AG20443 (cell line): ENCODE data around the gene SPIRE1.
A peak's percentile ranks its signal among the peaks of the same experiment; 100 is the strongest.
"Not testable (repeated sequence)": the region's sequence is repeated elsewhere in the genome, so short reads cannot be mapped to it uniquely, and the experiment has no call there.

ENCODE experiments used
- DNase-seq: peaks from one replicate; pipeline ENCODE4 v3.0.0; 2012; ENCODE audit warnings: low spot score, mixed read lengths

Gene SPIRE1

DNA sequence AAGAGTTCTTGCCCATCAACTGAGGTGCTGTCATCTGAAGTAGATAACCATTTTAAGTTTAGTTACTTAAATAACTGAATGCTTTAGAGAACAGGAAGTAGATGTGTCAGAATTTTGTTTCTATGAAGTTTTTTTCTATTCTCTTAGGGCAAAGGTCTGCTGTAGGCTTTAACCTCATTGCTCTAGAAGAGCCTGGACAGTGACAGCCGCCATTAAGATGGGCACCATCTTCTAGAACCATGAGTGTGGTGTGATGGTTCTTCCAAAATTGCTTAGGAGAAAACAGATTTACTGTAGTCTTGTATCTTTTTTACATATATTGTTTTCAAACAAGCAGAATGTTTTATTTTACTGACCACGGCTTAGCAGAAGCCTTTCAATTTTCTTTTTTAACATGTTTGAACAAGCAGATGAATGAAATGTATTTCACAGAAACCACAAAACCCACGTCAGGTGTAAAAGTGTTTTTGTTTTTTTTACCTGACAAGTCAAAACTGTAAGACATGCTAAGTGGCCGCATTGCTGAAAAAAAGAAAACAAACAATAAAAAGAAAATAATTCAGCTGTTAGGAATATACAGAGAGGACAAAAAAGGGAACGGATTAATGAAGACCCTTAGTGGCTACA, 172.3 kb downstream of the SPIRE1 start:
- no peak for DNase-seq

DNA sequence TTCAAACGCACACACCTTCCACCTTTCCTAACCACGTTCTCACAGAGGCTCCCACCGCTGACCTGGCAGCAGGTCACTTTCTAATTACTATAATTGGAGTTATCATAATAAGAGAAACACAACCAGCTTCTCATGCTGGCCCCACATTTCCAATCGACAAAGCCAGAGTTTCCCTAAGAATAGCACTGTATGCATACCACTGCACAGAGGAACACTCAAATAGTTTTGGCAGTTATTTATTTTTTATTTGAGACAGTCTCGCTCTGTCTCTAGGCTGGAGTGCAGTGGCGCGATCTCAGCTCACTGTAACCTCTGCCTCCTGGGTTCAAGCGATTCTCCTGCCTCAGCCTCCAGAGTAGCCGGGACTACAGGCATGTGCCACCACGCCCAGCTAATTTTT, 176.0 kb downstream of the SPIRE1 start:
- not testable (repeated sequence) for DNase-seq

DNA sequence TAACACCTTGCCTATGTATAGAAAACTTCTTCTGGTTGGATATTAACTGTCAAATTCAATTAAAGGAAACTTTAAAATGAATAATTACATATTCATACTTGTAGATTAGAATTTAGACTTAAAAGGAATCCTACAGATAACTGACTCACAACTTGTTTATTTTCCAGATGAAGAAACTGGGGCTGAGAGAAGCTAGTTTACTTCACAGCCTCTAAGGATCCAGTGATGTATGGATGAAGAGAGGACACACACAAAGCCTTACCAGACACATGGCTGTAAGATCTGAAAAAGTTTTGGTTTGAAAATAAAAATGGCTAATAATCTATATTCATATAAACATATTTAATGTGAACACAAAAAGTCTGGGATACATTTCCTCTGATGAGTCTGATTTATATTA, 177.9 kb downstream of the SPIRE1 start:
- no peak for DNase-seq

DNA sequence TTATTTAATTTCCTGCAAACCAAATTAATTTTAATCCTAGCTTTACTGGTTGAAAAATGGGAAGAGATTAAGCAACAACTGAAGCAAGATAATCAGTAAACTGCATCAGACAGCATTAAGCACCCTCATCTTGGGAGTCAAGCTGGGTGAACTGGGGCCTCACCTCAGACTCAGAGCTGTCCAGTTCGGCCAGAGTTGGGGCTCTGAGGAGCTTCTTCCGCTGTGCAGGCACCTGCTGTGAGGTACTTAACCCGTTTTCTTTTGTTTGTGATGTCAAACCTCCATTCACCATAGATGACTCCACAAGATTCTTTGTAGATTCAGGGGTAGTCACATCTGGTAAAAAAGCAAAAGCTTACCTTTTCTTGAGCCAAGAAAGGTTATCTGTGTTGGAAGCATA, 178.4 kb downstream of the SPIRE1 start:
- no peak for DNase-seq

DNA sequence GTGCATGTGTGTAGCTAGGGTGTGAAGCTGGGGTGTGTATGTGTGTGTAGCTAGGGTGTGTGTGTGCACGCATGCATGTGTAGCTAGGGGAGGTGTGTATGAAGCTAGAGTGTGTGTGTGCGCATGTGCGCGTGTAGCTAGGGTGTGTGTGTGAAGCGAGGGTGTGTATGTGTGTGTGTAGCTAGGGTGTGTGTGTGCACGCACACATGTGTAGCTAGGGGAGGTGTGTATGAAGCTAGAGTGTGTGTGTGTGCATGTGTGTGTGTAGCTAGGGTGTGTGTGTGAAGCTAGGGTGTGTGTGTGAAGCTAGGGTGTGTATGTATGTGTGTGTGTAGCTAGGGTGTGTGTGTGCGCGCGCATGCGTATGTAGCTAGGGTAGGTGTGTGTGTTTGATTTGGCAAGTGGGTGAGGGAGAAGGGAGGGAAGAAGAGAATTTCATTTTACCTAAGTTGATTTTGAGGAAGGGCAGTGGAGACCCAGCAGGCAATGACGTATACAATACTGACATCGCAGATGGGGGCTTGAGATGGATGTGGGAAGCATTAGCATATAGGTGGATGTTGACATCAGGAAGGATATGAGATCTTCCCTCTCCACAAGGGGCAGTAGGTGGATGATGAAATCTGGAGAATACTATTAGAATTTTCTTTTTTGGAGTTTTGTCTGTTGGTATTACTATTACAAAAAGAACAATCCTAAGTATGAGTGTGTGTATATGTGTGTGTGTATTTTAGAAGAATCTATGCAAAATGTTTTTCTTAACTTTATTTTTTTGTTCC, 179.4 kb downstream of the SPIRE1 start:
- no peak for DNase-seq

DNA sequence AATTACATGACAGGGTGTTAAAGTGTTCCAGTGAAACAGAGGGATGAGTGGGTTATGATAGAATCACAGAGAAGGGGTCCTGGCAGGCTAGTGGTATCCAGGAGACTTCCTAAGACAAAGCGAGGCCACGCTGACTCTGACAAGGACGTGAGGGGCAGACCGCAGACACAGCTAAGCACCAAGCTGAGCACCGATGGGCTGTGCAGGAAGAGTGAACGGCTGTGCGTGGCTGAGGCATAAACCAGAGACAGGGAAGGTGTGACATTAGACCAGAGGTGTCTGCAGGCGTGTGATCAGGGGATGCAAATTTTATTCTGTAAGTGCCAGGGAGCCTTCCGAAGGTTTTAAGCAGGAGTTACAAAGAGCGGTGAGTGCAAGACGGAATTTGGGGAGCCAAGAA, 180.3 kb downstream of the SPIRE1 start:
- DNase-seq, result no peak

DNA sequence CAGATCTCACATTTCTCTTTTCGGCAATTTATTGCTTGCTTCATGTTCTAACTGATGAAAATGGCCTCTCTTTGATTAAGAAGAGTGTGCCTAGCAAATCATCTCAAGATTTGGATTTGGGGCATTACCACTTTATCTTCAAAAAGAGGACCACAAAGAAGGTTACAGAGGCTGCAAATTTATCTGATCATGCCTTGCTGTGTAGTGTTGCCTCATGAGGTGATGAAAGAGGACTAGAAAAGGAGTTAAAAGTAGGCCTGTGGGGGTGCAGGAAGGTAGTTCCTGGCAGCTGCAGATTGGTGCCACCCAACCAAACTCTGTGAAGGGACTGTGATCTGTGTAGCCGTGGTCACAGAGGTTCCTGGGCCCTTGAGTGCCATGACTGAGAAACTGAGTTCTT, 181.0 kb downstream of the SPIRE1 start:
- DNase-seq, result no peak

DNA sequence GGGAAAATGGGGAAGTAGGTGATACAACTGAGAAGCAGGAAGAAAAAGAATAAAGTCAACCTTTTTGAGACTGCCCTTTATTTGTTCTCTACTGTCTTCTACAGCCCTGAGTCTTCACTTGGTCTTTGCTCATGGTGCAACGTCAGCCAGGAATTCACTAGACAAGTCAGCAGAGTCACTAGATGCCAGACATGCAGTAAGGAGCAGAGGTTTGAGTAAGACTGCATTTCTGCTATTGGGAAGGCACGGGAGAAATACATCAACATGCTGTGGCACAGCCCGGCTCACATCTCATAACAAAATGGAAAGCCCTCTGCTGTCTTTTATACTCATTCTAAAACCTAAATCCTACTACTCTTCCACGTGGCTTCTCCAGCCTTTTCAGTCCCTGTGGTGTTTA, 183.0 kb downstream of the SPIRE1 start:
- DNase-seq, result no peak

DNA sequence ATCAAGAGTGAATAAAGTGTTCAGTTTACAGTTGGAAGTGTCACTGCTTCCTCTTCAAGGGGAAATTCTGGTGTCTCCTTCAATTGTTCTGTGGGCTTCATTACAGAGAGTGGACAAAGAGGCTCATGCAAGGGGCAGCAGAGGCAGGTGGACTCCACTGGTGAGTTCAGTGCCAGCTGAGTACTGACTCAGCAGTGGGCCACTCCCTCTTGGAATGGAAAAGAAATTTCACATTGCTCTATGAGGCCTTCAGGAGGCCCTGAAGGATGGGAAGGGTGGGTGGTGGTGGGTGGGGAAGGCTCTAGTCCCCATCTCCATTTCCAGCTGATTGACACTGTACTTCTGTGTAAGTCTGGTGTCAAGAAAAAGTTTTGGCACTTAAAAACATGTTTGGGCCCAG, 183.8 kb downstream of the SPIRE1 start:
- DNase-seq, result peak; percentile 30

DNA sequence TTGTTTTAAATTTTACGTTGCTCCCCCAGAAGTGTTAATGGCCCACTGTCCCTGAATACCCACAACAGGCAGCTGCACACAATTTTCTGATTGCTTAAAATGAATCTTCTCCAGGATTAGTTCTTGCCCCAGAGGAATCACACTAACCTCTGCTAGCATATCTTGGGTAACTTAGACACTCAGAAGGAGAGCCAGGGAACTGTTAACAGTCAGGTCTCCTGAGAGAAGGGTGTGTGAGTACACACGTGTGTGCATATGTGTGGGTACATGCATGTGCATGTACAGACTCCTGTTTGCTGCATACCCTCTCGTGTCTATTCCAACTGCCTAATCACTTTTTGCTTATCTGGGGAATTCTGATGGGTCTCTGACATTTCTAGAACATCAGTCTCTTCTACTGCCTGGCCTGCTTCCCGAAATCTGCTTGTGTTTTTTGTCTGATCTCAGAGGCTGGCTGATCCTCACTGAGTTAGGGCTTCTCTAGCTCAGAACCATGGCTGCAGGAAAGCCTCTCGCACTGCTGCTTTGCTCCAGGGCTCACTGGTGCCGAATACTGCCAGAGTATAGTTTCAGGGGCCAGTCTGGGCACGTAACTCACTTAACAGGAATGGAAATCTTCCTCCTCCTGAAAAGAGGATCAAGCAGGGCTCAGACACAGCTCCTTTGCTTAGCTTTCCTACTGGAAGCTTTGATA, 187.4 kb downstream of the SPIRE1 start:
- DNase-seq, result no peak

DNA sequence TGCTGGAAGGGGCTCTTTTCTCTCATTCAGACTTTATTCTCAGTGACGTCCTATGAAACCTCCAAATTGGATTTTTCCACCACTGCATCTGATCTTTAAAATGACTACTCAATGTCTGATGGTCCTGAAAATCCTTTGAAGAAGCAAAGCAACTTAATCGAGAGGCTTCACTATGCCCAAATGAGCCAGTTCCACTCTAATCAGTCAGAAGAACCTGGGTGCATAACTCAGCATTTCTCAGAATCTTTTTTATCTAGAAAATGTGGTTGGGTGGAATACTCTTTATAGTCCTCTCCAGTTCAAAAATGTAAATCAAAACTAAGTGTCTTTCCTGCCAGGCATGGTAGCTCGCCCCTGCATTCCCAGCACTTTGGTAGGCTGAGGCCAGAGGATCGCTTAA, 189.5 kb downstream of the SPIRE1 start:
- DNase-seq, result no peak

DNA sequence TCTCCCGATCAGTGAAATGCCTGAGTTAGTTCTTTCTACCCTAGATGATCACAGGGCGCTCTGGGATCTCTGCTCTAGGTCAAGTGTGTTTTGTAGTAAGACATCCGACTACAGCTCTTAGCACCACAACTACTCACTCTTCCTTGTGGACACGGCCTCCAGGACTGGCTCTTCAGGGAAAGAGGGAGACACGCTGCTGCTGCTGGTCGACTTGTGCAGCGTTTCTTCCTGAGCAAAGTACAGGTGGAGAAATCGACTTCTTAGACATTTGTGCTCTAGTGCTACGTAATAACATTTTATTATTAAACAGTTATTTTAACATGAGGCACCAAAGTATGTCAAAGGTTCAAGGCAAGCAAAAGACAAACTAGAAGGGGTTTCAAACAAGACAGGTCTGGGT, 193.2 kb downstream of the SPIRE1 start:
- no peak for DNase-seq

DNA sequence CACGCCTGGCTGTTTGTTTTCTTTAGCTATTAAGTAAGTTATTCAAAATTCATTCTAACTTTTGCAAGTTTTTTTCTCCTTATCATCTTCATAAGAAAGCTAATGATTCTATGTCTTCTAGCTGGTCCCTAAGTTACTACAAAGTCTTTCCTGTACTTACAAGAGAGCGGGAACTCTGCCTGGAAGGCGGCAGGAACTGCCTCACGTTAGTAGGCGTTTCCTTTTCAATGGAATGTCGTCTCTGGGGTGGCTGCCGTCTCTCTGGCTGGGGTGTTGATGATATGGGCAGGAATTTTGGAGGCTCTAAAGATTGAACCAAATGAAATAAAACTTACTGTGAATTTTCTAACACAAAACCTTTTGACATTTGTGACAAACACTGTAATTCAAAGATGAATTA, 194.7 kb downstream of the SPIRE1 start:
- DNase-seq, result no peak

DNA sequence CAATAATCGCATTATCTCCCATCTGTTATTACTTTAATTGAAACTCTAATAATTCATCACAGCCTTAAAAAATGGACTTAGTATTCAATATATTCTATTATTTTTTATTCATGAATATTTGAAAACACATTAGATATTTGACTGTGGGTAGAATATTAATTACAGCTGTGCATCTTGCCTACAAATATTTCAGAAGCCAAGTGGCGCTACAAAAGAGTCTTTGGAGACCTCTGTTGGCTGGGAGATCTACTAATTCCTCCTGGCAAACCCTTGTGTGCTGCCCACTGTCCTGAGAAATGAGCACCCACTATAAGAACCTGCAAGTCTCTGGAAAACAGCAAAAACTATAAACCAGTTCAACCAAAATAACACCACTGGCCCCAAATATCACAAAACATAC, 195.7 kb downstream of the SPIRE1 start:
- DNase-seq, result no peak

DNA sequence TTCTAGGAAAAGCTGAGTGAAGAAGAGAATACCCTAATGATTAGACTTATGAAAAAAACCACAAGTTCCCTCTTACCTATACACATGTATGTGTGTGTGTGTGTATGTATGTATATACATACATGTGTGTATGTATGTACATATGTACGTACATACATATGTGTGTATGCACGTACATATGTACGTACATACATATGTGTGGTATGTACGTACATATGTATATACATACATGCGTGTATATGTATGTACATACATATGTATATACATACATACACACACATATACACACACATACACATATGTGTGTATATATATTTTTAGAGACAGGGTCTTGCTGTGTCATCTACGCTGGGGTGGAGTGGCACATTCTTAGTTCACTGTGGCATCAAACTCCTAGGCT, 196.6 kb downstream of the SPIRE1 start:
- DNase-seq, result no peak

DNA sequence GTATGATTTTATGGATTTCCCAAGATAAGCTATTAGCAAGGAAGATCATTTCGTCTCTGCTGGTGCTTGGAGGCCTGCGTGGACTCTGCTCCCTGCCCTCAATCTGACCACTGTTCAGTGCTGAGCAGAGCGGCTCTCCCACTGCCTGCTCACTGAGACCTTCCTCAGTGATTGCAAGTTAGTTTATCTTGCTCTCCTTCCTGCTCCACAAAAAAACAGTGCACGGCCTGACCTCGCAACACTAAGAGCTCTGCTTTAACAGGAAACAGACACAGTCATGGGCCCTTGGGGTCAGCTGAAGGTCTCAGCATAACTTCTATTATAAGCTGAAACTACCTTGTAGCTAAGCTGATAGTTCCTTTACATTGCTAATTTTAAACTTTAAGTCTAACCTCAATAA, 197.0 kb downstream of the SPIRE1 start:
- no peak for DNase-seq

DNA sequence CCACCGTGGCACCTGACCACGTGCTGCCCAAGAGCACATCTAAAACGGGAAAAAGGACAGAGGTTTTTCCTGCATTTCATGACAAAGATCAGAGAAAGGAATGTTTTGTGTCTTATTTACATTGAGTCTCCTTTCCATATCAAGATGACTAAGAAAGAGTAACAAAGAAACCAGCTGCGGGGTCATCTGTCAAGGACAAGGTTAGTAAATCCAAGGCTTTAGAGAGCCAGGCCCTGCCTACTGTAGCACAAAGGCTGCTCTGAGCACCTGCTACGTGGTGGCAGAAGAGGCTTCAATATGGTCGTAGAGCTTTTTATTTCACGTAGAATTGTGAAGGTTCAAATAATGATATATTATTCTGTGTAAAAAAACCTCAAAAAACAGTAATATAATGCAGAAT, 199.1 kb downstream of the SPIRE1 start:
- no peak for DNase-seq

DNA sequence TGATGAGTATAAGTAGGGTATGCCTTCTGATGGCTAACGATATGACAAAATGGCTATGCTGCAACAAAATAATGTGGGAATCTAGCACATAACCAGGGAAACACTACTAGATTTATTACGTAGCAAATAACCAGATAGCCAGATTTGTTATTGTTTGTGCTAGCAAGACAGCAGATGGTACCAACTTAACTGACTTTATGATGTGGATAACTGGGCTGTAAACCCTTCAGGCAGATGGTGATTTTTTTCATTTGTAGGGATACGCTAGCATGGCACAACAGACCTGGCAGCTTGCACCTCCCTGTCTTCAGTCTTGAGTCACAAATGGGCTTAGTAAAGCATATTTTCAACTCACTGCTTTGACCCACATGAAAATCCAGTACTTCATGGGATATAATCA, 201.5 kb downstream of the SPIRE1 start:
- no peak for DNase-seq

DNA sequence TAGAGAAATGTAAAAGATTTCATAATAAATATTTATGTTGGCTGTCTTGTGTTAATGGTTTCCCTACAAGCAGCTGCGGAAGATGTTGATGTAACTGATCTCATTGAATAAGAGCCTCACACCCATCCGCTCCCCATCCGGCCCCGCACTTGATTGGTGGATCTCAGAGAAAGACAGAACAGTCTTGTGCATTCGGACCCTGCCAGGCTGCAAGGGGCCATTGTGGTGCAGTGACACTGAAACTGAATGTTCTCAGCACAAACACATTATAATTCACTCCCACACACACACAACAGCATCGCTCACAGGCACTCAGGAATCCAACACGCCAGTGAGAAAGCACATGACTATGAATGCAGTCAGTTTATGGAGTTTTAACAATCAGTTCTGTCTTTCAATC, 202.4 kb downstream of the SPIRE1 start:
- no peak for DNase-seq

DNA sequence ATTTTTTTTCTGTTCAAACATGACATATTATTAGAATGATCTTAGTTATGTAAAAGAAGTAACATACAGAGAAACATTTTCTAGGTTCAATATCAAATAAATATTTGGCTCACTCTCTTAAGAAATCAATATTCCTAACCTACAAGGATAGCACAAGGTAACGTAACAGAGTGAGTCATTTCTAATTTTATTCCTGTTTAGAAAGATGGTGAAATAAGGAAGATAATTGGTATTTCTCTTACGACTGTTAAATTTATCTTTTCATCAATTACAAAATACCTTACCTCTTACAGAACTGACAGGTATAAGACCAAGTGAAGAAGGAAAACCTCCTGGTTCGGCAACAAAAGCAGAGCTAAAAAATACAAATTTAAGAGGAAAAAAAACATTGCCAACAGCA, 205.1 kb downstream of the SPIRE1 start:
- no peak for DNase-seq

DNA sequence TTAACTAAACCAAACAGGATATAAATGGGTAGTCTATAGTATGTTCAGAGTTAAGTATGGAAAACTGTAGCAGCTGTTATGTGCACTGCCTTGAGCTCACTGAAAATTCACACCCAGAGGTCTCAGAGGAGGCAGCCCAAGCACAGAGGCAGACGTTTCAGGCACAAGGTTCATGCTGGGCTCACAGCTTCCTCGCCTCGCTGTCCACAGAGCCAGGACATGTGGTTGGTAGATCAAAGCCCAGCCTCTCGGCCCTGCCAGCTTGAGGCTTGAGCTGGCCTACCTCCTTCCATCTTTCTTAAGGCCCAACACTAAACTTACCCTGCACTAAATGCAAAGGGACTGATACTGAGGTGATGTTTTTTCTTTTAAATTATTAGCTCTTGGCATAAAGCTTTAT, 206.5 kb downstream of the SPIRE1 start:
- DNase-seq, result no peak

DNA sequence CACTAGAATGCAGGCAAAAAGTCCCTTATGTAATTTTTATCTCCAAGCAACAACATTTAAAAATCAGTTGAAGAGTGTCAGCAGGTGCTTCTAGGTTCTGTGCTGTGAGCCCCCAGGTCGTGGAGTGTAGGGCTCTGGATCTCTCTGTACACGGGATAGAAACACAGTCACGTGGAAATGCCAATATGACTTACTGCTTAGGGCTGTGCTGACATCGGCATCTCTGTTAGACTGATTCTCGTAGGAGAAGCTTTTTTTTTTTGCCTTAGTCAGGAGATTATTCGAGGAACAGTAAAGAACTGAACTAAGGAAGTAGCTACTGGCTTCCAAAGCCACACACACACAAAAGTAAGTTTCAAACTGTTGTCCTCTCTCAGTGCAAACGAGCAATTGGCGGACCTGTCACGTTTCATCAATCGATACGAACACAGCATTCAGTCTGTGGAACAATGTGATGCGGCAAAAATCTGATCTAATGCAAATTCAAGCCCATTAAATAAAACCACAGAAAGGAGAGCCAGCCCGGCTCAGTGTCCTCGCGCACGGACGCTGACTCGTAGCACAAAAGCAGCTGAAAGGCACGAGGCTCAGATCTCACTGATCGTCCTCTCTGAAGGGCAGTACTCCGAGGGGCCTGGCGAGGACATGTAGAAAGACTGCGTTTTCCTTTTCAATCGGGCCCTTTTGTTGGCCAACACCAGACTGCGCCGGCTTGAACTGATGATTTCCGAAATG, 208.7 kb downstream of the SPIRE1 start:
- DNase-seq, result no peak

DNA sequence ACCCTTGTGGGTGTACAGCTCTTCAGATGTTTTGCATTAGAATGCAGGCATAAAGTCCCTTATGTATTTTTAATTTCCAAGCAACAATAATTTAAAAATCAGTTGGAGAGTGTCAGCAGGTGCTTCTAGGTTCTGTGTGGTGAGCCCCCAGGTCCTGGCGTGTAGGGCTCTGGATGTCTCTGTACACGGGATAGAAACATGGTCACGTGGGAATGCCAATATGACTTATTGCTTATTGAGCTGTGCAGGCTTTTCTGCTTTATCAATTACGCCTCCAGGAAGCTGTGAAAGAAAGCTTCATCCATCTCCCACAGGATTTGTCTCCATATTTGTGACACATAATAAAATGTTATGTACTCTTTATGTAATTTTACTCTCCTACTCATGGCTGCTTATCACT, 212.4 kb downstream of the SPIRE1 start:
- no peak for DNase-seq
